Activated CD8-positive, alpha-beta memory T cell treated with anti-CD3 and anti-CD28 coated beads for 24 hours (primary cell): ENCODE data around the gene NPFFR1.

Experiments used
- DNase-seq: peaks from one replicate; pipeline ENCODE4 v3.0.0-alpha.2; 2020

The NPFFR1 gene

GRCh38 chr10:70312972-70313371, 29.2 kb upstream of the NPFFR1 start:
- DNase-seq, result no peak

GRCh38 chr10:70312249-70312648, 28.4 kb upstream of the NPFFR1 start:
- DNase-seq, result no peak

DNA sequence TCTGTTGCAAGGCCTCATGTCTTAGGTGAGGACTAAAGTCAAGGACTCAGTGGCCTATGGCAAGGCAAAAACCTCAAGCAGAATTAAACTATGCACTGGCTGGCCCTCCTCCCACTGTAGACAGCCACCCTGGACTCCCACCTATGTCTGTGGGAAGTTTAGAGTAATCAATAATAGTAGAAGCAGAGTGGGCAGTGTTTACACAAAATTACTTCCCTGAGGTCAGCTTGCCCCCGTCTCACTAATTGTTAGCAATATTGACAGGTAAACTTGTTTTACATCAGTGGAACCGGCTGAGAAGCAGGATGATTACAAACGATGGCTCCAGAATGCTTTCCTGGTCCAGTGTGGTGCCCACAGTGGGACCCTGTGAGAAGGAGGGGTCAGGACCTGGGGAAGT, 27.9 kb upstream of the NPFFR1 start:
- DNase-seq, result no peak

DNA sequence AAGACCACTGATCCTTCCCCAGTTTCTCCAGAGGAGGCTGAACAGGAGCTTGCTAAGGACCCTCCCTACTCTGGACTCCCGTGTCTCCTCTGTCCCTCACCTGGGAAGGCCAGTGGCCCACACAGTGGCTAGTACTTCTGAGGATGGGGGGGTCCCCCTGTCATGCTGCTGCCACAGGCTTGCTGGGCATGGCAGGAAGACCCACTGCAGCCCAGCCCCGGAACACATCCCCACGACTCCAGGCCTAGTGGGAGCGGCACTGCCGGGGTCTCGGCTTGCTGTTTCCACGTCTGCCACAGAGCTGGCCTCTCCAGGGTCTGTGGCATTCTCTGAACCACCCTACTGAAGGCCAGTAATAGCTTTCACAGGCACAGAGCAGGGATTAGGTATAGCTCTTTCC, 25.9 kb upstream of the NPFFR1 start:
- no peak for DNase-seq

DNA sequence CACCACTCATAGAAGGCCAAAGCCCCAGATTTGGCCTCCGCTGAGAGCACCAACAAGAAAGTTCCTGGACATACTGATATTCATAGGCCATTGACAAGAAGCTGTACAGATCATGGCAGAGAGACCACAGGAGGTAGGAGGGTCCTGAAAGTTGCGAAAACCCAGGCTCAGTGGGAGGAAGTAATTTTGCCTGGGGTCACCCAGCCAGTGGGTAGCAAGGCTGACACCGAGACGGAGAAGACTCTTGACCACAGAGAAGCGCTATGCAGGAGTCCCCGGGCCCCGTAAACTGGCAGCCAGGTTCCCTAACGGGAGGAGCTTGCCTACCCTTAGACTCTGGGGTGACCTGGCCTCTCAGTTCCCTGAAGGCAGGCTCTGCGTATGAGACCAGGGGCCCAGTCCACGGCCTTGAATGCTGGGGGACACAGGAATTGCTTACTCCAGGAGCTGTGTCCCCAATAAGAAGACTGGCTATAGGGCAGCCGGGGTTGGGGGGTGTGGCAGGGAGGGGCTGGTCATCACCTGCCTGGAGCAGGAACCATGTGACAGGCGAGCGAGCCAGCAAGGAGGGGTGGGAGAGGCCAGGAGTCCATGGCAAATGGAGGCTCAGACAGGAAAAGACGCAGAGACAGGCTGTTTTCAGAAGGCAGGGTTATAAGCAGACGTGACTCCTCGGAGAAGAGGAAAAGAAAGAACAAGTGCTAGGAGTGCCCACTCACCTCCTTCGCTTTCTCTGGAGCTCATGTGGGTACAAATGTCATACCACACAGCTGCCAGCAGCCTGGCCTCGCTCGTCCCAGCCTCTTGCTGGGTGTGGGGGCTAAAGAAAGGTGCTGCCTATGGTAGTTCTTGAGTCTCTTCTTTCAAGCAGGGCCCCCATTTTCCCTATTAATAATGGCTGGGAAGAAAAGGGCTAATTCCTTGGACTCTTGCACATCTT, 24.6 kb upstream of the NPFFR1 start:
- DNase-seq, result no peak

DNA sequence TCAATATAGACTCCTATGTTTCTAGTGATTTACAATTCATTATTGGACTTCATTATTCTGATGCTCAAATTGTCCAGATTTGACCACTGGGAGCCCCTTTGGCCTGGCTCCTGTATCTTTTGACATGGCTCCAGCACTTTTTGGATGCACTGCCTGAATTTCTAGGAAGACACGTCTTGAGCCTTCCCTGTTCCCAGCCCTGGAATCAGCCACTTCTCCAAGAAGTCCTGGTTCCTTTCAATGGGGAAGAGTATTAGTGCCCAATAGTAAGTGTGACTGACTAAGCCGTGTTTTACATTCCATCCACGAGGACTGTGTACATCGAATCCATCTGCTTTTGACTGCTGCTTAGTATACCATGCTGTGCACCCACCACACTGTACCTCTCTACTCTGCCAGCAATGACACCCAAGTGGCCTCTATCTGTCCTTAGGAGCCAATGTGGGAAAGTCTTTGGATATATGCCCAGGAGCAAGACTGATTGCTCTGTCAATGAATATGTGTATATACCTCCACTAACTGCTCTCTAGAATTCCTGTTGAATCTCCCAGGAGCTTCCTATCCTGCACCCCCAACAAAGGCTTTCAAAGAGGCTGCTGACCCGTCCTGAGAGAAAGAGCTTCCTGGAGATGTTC, 23.2 kb upstream of the NPFFR1 start:
- DNase-seq, result no peak

GRCh38 chr10:70306181-70306705, 22.4 kb upstream of the NPFFR1 start:
- DNase-seq, result no peak

DNA sequence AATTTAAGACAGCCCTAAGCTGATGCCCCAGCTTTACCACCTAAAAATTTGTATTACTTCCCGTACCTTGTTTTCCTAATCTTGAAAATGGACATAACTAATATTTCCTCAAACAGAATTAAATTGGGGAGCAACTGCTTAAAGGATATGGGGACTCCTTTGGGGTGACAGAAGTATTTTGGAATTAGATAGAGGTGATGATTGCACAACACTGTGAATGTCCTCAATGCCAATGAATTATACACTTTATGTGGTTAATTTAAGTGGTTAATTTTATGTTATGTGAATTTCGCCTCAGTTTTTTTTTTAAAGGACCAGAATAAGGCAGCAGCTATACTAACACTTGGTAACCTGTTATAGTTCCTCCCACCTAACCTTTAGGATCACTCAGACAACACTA, 19.9 kb upstream of the NPFFR1 start:
- DNase-seq, result no peak

GRCh38 chr10:70302292-70302691, 18.5 kb upstream of the NPFFR1 start:
- no peak for DNase-seq

DNA sequence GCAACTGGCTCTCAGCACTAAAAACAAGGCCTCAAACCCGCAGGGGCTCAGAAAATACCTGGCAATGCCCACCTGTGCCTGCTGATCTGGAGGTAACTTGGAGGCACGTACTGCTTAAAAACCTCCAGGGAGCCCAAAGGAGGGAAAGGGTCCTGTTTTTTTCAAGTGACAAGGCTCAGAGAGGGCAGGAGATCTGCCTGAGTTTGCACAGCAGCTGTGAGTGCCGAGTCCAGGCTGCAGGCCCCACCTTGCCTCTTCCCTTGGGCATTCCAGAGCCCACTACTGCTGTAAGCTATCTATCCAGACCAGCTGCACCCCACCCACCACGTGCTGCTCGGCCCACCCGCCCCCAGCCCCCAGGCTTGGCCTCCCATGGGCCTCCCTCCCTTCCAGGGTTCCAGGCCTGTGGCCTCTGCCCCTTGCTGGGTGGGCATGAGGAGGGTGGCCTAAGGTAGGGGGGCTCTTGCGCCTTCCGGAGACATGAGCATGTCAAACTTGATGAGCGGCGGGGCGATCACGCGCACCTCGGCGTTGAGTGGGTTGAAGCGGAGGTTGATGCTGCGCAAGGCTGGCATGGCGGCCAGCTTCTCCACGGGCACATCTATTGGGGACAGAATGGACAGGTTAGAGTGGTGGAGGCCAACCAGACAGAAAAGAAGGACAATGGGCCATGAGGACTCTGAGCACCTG, 17.2 kb upstream of the NPFFR1 start:
- DNase-seq, result no peak

DNA sequence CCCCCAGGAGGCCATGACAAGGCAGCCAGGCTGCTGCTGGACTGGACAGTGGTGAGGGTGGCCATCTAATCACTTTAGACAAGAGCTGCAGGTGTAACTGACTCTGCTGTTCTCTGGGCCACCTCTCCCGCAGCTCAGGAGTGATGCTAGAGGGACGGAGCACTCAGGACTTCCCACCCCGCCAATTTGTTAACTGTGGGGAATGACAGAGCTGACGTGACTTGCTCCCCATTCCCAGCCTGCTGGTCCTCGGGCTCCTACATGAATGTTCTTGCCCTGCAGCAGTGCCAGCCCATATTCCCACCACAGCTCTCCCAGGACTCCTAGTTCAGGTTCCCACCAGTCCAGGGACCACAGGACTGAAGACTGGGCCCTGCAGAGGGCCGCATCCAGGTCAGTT, 16.7 kb upstream of the NPFFR1 start:
- DNase-seq, result no peak

DNA sequence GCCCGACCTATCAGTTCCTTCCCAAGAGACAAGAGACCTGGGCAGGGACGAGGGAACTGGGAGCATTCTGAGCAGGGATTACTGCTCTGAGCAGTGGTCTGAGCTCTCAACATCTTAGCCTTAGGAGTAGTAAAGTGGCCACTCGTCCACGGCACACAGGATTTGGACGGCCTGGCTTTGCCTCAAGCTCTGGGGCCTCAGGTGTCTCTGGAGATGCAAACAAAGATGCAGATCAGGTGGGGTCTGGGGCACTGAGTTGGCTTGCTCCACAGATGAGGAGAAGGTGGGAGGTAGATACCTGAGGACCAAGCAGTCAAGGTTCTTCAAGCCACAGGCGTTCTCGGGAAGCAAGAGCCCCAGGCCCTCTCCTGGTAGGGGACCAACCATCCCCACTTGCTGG, 16.1 kb upstream of the NPFFR1 start:
- no peak for DNase-seq

DNA sequence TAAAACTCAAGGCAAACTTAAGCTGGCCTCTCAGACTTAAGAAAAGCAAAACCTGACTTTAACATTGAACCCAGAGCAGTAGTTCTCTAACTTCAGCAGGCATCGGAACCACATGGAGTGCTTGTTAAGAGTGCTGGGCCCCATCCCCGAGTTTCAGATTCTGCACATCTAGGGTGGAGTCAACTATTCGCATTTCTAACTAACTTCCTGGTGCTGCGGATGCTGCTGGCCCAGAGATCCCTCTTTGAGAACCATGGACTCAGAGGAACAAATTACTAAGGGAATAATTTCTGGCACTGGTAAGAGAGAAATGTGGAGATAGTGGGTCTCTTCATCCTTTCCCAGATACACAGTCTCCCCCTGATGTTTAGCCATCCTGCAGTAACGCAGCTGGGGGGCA, 14.6 kb upstream of the NPFFR1 start:
- no peak for DNase-seq

DNA sequence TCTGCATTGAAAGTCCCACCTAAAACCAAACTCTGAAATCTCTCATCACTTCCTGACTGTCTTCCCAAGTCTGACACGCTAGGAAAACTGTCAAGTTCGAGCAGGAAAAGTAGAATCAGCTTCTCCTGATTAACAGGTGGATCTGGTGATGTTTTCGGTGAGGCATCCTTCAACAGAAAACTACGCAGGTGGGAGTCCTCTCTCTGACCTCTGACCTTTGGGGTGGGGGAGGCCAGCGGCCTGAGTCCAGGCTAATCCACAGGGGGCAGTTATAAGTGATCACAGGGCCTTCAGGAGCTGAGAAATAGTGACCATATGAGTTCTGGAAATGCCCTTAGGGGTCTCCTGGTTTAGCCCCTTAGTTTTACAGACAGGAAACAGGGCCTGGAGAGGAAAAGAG, 13.4 kb upstream of the NPFFR1 start:
- no peak for DNase-seq

- DNase-seq, result no peak
These were observed 12.6 kb upstream of the NPFFR1 start for GRCh38 chr10:70296406-70296899.

GRCh38 chr10:70295926-70296325, 12.1 kb upstream of the NPFFR1 start:
- no peak for DNase-seq

GRCh38 chr10:70295321-70295720, 11.5 kb upstream of the NPFFR1 start:
- DNase-seq, result no peak

DNA sequence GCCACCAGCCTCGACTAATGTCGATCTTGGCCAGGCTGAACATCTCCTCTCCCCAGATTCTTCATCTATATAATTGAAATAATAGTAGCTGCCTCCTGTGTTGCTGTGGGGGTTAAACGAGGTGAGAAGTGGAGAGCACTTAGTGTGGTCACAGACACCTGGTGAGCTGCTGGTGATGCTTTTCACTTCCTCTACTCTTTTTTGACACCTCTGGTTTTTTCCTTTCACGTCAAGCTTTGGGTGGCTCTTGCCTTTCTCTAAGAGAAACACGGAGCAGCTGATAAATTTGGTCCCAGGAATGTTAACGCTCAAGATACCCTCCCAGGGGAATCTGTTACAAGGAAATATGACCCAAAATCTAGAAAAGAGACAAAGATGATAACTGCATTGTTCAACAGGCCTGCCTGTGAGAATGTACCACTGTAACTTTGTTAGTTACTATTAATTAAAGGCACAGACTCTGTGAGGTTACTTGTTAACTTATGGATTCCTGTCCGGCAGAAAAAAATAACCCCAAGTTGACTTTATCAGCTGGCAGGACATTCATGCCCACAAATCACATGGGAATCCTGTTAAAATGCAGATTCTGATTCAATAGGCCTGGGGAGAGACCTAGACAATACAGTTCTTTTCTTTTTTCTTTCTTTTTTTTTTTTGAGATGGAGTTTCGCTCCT, 9.5 kb upstream of the NPFFR1 start:
- no peak for DNase-seq

- no peak for DNase-seq
These were observed 8.2 kb upstream of the NPFFR1 start for GRCh38 chr10:70292004-70292403.

DNA sequence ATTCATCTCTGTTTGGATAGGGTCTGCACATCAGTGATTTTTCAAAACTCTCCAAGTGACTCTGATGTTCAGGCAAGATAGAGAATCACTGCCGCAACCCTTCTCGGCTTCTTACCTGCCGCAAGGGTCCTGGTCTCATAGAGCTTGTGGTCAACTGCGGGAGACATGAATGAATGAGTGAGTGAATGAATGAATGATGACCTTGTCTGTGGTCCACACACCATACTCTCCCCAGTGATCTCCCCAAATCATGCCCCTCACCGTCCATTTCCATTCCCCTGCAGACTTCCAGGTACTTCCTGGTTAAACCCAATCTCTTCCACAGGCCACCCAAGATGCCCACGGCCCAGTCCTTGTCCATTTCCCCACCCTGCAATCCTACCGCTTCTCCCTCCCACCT, 5.9 kb upstream of the NPFFR1 start:
- no peak for DNase-seq

DNA sequence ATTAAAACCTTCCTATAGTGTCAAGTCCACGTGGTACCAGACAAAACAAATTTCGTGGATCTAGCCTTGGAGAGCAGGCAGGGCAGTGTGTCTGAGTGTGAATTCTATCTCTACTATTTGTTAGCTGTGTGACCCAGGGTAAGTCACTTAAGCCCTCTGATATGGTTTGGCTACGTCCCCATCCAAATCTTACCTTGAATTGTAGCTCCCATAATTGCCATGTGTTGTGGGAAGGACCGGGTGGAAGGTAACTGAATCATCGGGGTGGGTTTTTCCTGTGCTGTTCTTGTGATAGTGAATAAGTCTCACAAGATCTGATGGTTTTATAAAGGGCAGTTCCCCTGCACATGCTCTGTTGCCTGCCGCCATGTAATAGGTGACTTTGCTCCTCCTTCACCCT, 2.8 kb upstream of the NPFFR1 start:
- DNase-seq, result no peak

- DNase-seq, result no peak
These were observed 1.6 kb upstream of the NPFFR1 start for GRCh38 chr10:70285476-70285831.
